ENCODE data around the gene CBLL2. TPM values are rescaled to one million over a fixed set of nuclear protein-coding genes. Genes with fewer than 3 reads are reported as not detected.

The CBLL2 gene
- total and polyA plus RNA-seq, 2 donors (not counting 1 experiment from before 2014, with no cell fraction given): not detected

GRCh38 chrX:22247169-22247568 lies 25.5 kb upstream of the CBLL2 start:
- ChIA-PET POLR2A (no interaction called here), CTCF (no interaction called here)
- WGBS (ENCODE audit: insufficient coverage): no CpG with 5 or more reads among the region's 1 CpG
- H3K36me3 ChIP-seq (replicated peaks in 1 of 2; ENCODE audit: control extremely low read depth in 1 of 2, control insufficient read depth in 1 of 2, extremely low read depth in 1 of 2, insufficient read depth in 2 of 2, low read length in 1 of 2): no peaks in the 10 kb centered on the region
- H3K9me3 ChIP-seq (ENCODE audit: control extremely low read depth in 1 of 3, control insufficient read depth in 2 of 3, insufficient read depth in 1 of 3, low read length in 2 of 3): no peaks in the 10 kb centered on the region
- no peaks in the 10 kb centered on the region for H3K4me1 ChIP-seq (ENCODE audit: control insufficient read depth in 2 of 2, insufficient read depth in 2 of 2, low read length in 2 of 2)
- no peak overlapping the region for H3K4me2 ChIP-seq (replicated peaks; ENCODE audit: low read depth, low read length, poor library complexity, severe bottlenecking)
- no peak overlapping the region for H3K9ac ChIP-seq (ENCODE audit: low read length)
- intact Hi-C loops (cut with micrococcal nuclease): no loop called here
- no peak for DNase-seq
- TF ChIP-seq CTCF (IDR thresholded peaks at IDR 0.05) (no peak), EZH2 (IDR thresholded peaks at IDR 0.05; ENCODE audit: borderline replicate concordance, insufficient read depth, low read depth, low read length, poor library complexity, severe bottlenecking) (no peak)
- no peak for ATAC-seq (ENCODE audit: low read depth)
- Mint-ChIP-seq H3K4me3 (no peak overlapping the region), H3K4me1 (no peaks in the 10 kb centered on the region), H3K27me3 (no peaks in the 10 kb centered on the region), H3K9me3 (ENCODE audit: insufficient read depth) (no peaks in the 10 kb centered on the region), H3K27ac (no peak overlapping the region)
- no peaks in the 10 kb centered on the region for H3K27me3 ChIP-seq (replicated peaks in 1 of 4; ENCODE audit: control extremely low read depth in 1 of 4, control insufficient read depth in 3 of 4, insufficient read depth in 4 of 4, low read length in 3 of 4)
- H3K27ac ChIP-seq (ENCODE audit: low read length in 2 of 2): no peak overlapping the region
- no peak overlapping the region for H2AFZ ChIP-seq (ENCODE audit: insufficient read depth, low read depth, low read length, poor library complexity, severe bottlenecking)
- no peak overlapping the region for H3K4me3 ChIP-seq (ENCODE audit: control extremely low read depth in 1 of 5, extremely low read depth in 1 of 5, insufficient read depth in 1 of 5, low read depth in 2 of 5, low read length in 4 of 5)
- H4K20me1 ChIP-seq (ENCODE audit: control insufficient read depth, insufficient read depth, low read length, poor library complexity, severe bottlenecking): no peaks in the 10 kb centered on the region
- H3K79me2 ChIP-seq (ENCODE audit: control insufficient read depth, insufficient read depth, low read length): no peaks in the 10 kb centered on the region

- Histone ChIP-seq H3K9me3 (ENCODE audit: control extremely low read depth in 1 of 3, control insufficient read depth in 2 of 3, insufficient read depth in 1 of 3, low read length in 2 of 3) (no peaks in the 10 kb centered on the region), H4K20me1 (ENCODE audit: control insufficient read depth, insufficient read depth, low read length, poor library complexity, severe bottlenecking) (no peaks in the 10 kb centered on the region), H3K4me1 (ENCODE audit: control insufficient read depth in 2 of 2, insufficient read depth in 2 of 2, low read length in 2 of 2) (no peaks in the 10 kb centered on the region), H3K4me2 (replicated peaks; ENCODE audit: low read depth, low read length, poor library complexity, severe bottlenecking) (no peak overlapping the region), H3K27me3 (replicated peaks in 1 of 4; ENCODE audit: control extremely low read depth in 1 of 4, control insufficient read depth in 3 of 4, insufficient read depth in 4 of 4, low read length in 3 of 4) (no peaks in the 10 kb centered on the region), H3K79me2 (ENCODE audit: control insufficient read depth, insufficient read depth, low read length) (no peaks in the 10 kb centered on the region), H3K36me3 (replicated peaks in 1 of 2; ENCODE audit: control extremely low read depth in 1 of 2, control insufficient read depth in 1 of 2, extremely low read depth in 1 of 2, insufficient read depth in 2 of 2, low read length in 1 of 2) (no peaks in the 10 kb centered on the region), H3K4me3 (ENCODE audit: control extremely low read depth in 1 of 5, extremely low read depth in 1 of 5, insufficient read depth in 1 of 5, low read depth in 2 of 5, low read length in 4 of 5) (no peak overlapping the region), H3K27ac (ENCODE audit: low read length in 2 of 2) (no peak overlapping the region), H3K9ac (ENCODE audit: low read length) (no peak overlapping the region), H2AFZ (ENCODE audit: insufficient read depth, low read depth, low read length, poor library complexity, severe bottlenecking) (no peak overlapping the region)
- intact Hi-C loops (cut with micrococcal nuclease): no loop called here
- no peak overlapping the region for H3K27ac Mint-ChIP-seq
- H3K4me3 Mint-ChIP-seq: no peak overlapping the region
- ATAC-seq (ENCODE audit: low read depth) (no peak), DNase-seq (no peak)
- no CpG with 5 or more reads among the region's 3 CpGs for WGBS (ENCODE audit: insufficient coverage)
- H3K4me1 Mint-ChIP-seq: no peaks in the 10 kb centered on the region
- H3K27me3 Mint-ChIP-seq: no peaks in the 10 kb centered on the region
- ChIA-PET POLR2A (no interaction called here), CTCF (no interaction called here)
- TF ChIP-seq CTCF (IDR thresholded peaks at IDR 0.05) (no peak), EZH2 (IDR thresholded peaks at IDR 0.05; ENCODE audit: borderline replicate concordance, insufficient read depth, low read depth, low read length, poor library complexity, severe bottlenecking) (no peak)
- H3K9me3 Mint-ChIP-seq (ENCODE audit: insufficient read depth): no peaks in the 10 kb centered on the region
Observed at GRCh38 chrX:22248401-22248800, 24.3 kb upstream of the CBLL2 start.

Measured in B cell (primary cell).